Mucosa of rectum (tissue), 2 donors: ENCODE data around the gene ADARB2.
"Not testable (repeated sequence)": the region's sequence is repeated elsewhere in the genome, so short reads cannot be mapped to it uniquely, and the experiment has no call there.

ENCODE experiments used
- H3K27ac ChIP-seq, 2 donors: one replicate each; pipeline ENCODE4 v1.7.0; 2013; ENCODE audit warnings: inconsistent platforms in 2 of 2, low read depth in 2 of 2, low read length in 2 of 2
- H3K27me3 ChIP-seq, 2 donors: one replicate each; pipeline ENCODE4 v1.7.0; 2013; ENCODE audit warnings: low read length in 2 of 2; ENCODE audit not compliant: control insufficient read depth in 2 of 2, insufficient read depth in 2 of 2
- H3K36me3 ChIP-seq, 2 donors: one replicate each; pipeline ENCODE4 v1.7.0; 2013; ENCODE audit warnings: low read length in 2 of 2; ENCODE audit not compliant: control insufficient read depth in 2 of 2, insufficient read depth in 2 of 2
- H3K4me1 ChIP-seq, 2 donors: one replicate each; pipeline ENCODE4 v1.7.0; 2013; ENCODE audit warnings: low read length in 2 of 2, mild to moderate bottlenecking in 1 of 2; ENCODE audit not compliant: control insufficient read depth in 2 of 2, insufficient read depth in 2 of 2
- H3K4me3 ChIP-seq, 2 donors: one replicate each; pipeline ENCODE4 v1.7.0; 2013; ENCODE audit warnings: low read length in 2 of 2
- H3K9ac ChIP-seq, 2 donors: one replicate each; pipeline ENCODE4 v1.7.0; 2013; ENCODE audit warnings: low read length in 2 of 2, low read depth in 1 of 2, mild to moderate bottlenecking in 1 of 2
- H3K9me3 ChIP-seq, 2 donors: one replicate each; pipeline ENCODE4 v1.7.0; 2013; ENCODE audit warnings: low read length in 2 of 2; ENCODE audit not compliant: control insufficient read depth in 2 of 2
- donor health status: healthy.
- donor health status: Normal muscosa, but diverticular disease.

The ADARB2 gene

GRCh38 chr10:1626410-1626809 lies 110.9 kb downstream of the ADARB2 start:
- no peaks in the 10 kb centered on the region for H3K4me1 ChIP-seq
- no peaks in the 10 kb centered on the region for H3K36me3 ChIP-seq

GRCh38 chr10:1625731-1626130 lies 111.6 kb downstream of the ADARB2 start:
- Histone ChIP-seq H3K27ac (no peak overlapping the region), H3K4me3 (no peak overlapping the region), H3K9me3 (no peaks in the 10 kb centered on the region), H3K36me3 (no peaks in the 10 kb centered on the region), H3K4me1 (no peaks in the 10 kb centered on the region), H3K9ac (no peak overlapping the region), H3K27me3 (no peaks in the 10 kb centered on the region)

More at GRCh38 chr10:1626410-1626809, 110.9 kb downstream of the ADARB2 start:
- Histone ChIP-seq H3K9ac (no peak overlapping the region), H3K27me3 (no peaks in the 10 kb centered on the region), H3K9me3 (no peaks in the 10 kb centered on the region), H3K4me3 (no peak overlapping the region), H3K27ac (no peak overlapping the region)

DNA sequence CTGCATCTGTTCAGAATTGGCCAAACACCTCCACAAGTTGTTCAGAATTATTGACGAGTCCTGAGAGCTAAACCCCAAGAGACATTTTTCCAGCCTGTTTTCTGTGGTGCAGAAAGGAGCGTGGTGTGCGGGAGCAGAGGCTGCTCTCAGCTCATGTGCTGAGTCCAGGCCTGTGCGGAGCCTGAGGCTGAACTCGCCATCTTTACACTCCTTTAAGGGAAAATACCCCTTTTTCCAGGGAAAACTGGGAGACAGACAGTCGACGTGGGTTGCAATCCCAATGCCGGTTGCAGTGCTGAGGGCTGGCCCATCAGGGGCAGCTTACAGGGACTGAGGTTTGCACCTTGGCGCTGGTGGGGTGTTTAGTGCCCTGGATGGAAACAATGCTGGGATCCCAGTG lies 112.2 kb downstream of the ADARB2 start:
- no peaks in the 10 kb centered on the region for H3K27me3 ChIP-seq

DNA sequence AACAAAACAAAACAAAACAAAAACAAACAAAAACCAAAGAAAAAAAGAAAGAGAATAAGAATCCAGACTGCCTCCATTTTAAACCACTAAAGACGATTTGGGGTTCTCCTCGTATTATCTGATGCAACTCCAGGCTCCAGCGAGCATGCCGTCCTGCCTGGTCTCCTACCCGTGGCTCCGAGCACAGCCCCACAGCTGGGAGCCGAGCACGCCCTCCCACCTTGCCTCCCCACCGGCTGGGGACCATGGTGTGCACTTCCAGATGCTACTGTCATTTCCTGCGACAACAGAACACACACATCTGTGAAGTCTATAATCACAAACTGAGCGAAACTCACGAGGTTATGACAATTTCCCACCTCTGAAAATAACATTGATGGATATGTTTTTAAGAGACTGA lies 113.1 kb downstream of the ADARB2 start:
- H3K4me3 ChIP-seq, result no peak overlapping the region
- no peaks in the 10 kb centered on the region for H3K9me3 ChIP-seq
- H3K9ac ChIP-seq, result no peak overlapping the region
- no peaks in the 10 kb centered on the region for H3K36me3 ChIP-seq
- no peaks in the 10 kb centered on the region for H3K27me3 ChIP-seq
- H3K4me1 ChIP-seq, result no peaks in the 10 kb centered on the region
- H3K27ac ChIP-seq, result no peak overlapping the region

More for the DNA sequence above, 112.2 kb downstream of the ADARB2 start:
- Histone ChIP-seq H3K4me3 (no peak overlapping the region), H3K9me3 (no peaks in the 10 kb centered on the region), H3K4me1 (no peaks in the 10 kb centered on the region), H3K9ac (no peak overlapping the region), H3K27ac (no peak overlapping the region), H3K36me3 (no peaks in the 10 kb centered on the region)

DNA sequence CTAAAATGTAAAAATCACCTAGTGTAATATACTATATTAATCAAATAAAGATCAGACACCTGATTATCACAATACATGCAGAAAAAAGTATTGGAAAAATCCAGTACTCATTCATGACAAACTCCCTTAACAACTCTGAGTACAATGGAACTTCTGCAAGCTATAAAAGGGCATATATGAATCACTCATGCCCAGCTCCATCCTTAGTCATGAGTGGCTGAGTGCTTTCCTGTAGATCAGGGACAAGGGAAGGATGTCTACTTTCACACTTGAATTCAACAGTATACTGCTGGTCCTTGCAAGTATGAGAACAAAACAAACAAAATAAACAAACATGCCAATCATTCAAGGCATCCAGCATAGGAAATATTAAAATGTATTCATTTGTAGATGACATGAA lies 116.5 kb downstream of the ADARB2 start:
- Histone ChIP-seq H3K36me3 (no peaks in the 10 kb centered on the region), H3K9ac (no peak overlapping the region), H3K4me3 (no peak overlapping the region), H3K27me3 (no peaks in the 10 kb centered on the region), H3K9me3 (no peaks in the 10 kb centered on the region), H3K27ac (no peak overlapping the region), H3K4me1 (no peaks in the 10 kb centered on the region)

GRCh38 chr10:1617376-1618317 lies 119.7 kb downstream of the ADARB2 start:
- H3K27me3 ChIP-seq, H3K36me3 ChIP-seq, H3K27ac ChIP-seq, H3K9ac ChIP-seq, H3K4me1 ChIP-seq, H3K4me3 ChIP-seq, H3K9me3 ChIP-seq: not testable (repeated sequence)

DNA sequence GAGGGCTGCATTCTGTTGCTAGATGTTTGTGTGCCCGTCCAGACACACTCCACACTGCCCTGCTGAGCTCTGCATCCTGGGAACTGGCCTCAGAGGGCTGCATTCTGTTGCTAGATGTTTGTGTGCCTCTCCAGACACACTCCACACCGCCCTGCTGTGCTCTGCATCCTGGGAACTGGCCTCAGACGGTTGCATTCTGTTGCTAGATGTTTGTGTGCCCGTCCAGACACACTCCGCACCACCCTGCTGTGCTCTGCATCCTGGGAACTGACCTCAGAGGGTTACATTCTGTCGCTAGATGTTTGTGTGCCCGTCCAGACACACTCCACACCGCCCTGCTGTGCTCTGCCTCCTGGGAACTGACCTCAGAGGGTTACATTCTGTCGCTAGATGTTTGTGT lies 120.6 kb downstream of the ADARB2 start:
- not testable (repeated sequence) for H3K9me3 ChIP-seq, H3K4me1 ChIP-seq, H3K27ac ChIP-seq, H3K27me3 ChIP-seq, H3K4me3 ChIP-seq, H3K9ac ChIP-seq, H3K36me3 ChIP-seq

GRCh38 chr10:1615186-1615954 lies 122.0 kb downstream of the ADARB2 start:
- H3K9ac ChIP-seq, result no peak overlapping the region
- H3K27me3 ChIP-seq, result no peaks in the 10 kb centered on the region
- no peaks in the 10 kb centered on the region for H3K4me1 ChIP-seq
- H3K9me3 ChIP-seq, result no peaks in the 10 kb centered on the region
- no peaks in the 10 kb centered on the region for H3K36me3 ChIP-seq
- no peak overlapping the region for H3K4me3 ChIP-seq
- no peak overlapping the region for H3K27ac ChIP-seq

DNA sequence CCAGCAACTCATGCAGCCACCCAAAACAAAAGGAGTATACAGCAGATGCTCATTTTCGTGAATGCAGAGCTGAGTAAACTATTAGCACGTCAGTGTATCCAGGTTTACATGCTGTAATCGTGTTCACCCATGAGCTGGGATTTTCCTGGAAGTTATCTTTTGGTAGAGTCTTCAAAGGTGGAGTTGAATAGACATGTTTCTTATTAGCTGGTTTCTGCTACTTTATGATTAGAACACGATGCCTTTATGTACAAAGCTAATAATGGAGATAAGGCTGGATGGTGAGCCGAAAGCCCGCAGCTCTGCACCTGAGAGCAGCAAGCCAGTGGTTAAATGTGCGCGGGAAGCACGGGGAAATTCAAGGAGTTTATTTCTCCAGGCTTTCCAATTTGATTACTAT lies 123.8 kb downstream of the ADARB2 start:
- no peak overlapping the region for H3K4me3 ChIP-seq
- no peak overlapping the region for H3K9ac ChIP-seq
- no peaks in the 10 kb centered on the region for H3K9me3 ChIP-seq
- no peaks in the 10 kb centered on the region for H3K36me3 ChIP-seq
- no peak overlapping the region for H3K27ac ChIP-seq
- no peaks in the 10 kb centered on the region for H3K4me1 ChIP-seq
- no peaks in the 10 kb centered on the region for H3K27me3 ChIP-seq

DNA sequence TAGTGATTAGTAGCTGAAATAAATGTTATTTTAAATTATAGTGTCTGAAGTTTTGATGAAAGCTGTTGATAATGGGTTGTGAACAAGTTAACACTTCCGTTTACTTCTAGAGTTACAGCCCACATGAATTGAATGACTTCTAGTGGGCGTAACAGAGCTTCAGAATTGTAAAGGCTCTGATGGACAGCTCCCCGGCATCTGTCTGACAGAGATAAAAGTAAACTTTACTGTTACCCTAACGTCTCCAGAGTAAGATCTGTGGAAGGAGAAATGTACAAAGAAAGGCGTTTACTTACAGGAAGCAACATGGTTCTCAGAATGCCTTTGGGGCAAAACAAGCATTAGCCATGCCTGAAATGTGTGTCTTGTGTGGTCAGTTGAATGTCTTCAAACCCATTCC lies 124.4 kb downstream of the ADARB2 start:
- Histone ChIP-seq H3K9me3 (no peaks in the 10 kb centered on the region), H3K27ac (no peak overlapping the region), H3K27me3 (no peaks in the 10 kb centered on the region), H3K4me3 (no peak overlapping the region), H3K9ac (no peak overlapping the region), H3K36me3 (no peaks in the 10 kb centered on the region), H3K4me1 (no peaks in the 10 kb centered on the region)
